Mesothelial cell of epicardium (in vitro differentiated cells): Measurements from ENCODE around the gene RAD50. TPM values are rescaled to one million over a fixed set of nuclear protein-coding genes. Genes with fewer than 3 reads are reported as not detected.

Experiments
- DNase-seq, 2 experiments: peaks; one replicate each; pipeline ENCODE4 v3.0.0; 2021; ENCODE audit warnings: low spot score in 2 of 2; ENCODE audit not compliant: unreplicated experiment in 2 of 2
- H3K27ac Mint-ChIP-seq: 2 replicates; pipeline ENCODE4 v1.8.0; 2021; ENCODE audit warnings: mixed read lengths
- H3K27me3 Mint-ChIP-seq: 2 replicates; pipeline ENCODE4 v1.8.0; 2021; ENCODE audit warnings: low read depth, mixed read lengths
- H3K36me3 Mint-ChIP-seq: 2 replicates; pipeline ENCODE4 v1.8.0; 2021; ENCODE audit warnings: mixed read lengths
- H3K4me1 Mint-ChIP-seq: 2 replicates; pipeline ENCODE4 v1.8.0; 2021; ENCODE audit warnings: mixed read lengths
- H3K4me3 Mint-ChIP-seq: 2 replicates; pipeline ENCODE4 v1.8.0; 2021; ENCODE audit warnings: mild to moderate bottlenecking, moderate library complexity, mixed read lengths
- H3K9me3 Mint-ChIP-seq: 2 replicates; pipeline ENCODE4 v1.8.0; 2021; ENCODE audit warnings: mixed read lengths
- total RNA-seq: library from RNA; stranded (reverse); gene quantifications from 3 replicates; pipeline ENCODE4 v1.2.1, GENCODE V29; 2021
- TF ChIP-seq, protein P1 (sequence below): fragments of 200-600 bp; sonication (generic); IDR thresholded peaks from one replicate; pipeline ENCODE4 v1.5.0; 2021; ENCODE audit warnings: antibody characterized with exemption; ENCODE audit not compliant: unreplicated experiment

RAD50 gene
- total RNA-seq, 1 donor from 2014 or later: 50.3 TPM

DNA sequence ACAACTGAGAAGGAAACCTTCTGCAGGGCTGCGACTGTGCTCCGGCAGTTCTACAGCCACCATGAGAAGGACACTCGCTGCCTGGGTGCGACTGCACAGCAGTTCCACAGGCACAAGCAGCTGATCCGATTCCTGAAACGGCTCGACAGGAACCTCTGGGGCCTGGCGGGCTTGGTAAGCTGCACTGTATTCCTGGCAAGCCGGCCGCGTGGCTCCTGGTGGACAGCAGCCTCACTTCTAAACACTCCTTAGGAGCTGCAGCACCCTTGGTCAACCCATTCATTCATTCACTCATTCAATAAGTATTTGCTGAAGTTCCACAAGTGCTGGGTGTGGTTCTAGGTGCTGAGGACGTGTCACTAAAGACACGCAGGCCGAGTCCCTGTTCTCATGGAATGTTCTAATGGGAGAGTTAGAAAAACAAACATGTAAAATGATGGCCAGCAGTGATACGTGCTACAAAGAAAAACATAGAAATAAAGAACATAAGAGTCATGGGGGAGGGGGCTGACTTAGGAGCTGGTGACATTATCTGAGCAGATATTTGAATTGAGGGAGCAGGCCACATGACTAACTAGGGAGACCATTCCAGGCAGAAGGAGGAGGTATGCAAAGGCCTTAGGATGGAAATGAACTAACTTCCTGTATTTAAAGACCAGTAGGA is 123.1 kb downstream of the RAD50 start:
- Mint-ChIP-seq H3K36me3 (no peaks in the 10 kb centered on the region), H3K27me3 (no peaks in the 10 kb centered on the region), H3K4me3 (no peak overlapping the region), H3K4me1 (peaks cover 3% of the 10 kb centered on the region), H3K9me3 (no peaks in the 10 kb centered on the region), H3K27ac (no peak overlapping the region)
- TF ChIP-seq, protein P1, sequence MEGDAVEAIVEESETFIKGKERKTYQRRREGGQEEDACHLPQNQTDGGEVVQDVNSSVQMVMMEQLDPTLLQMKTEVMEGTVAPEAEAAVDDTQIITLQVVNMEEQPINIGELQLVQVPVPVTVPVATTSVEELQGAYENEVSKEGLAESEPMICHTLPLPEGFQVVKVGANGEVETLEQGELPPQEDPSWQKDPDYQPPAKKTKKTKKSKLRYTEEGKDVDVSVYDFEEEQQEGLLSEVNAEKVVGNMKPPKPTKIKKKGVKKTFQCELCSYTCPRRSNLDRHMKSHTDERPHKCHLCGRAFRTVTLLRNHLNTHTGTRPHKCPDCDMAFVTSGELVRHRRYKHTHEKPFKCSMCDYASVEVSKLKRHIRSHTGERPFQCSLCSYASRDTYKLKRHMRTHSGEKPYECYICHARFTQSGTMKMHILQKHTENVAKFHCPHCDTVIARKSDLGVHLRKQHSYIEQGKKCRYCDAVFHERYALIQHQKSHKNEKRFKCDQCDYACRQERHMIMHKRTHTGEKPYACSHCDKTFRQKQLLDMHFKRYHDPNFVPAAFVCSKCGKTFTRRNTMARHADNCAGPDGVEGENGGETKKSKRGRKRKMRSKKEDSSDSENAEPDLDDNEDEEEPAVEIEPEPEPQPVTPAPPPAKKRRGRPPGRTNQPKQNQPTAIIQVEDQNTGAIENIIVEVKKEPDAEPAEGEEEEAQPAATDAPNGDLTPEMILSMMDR: no peak
- DNase-seq: no peak

DNA sequence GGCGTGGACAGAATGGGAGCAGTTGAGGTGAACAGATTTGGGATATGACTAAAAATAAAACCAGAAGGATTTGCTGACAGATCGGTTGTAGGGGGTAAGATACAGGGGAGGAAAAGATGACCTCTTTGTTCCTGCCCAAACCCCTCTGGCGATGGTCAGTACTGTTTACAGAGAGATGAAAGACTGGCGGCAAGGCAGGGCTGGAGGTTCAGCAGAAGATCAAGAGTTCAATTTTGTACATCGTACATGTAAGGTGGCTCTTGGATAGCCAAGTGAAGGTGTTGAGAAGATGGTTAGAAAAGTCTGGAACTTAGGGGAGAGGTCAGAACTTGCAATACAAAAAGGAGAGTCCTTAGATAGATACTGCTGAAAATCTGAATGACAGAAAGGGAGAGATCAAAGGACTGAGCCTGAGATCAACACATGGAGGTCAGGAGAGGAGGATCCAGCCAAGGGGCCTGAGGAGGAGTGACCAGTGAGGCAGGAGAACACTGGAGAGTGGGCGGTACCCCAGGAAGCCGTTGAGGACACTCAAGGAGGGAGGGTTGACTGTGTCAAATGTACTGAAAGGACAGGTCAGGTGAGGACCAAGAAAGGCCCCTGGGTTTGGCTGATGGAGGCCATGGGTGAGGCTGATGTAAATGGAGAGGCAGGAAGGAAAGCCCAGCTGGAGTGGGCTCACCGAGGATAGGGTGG is 124.2 kb downstream of the RAD50 start:
- no peak for DNase-seq
- no peaks in the 10 kb centered on the region for H3K9me3 Mint-ChIP-seq
- TF ChIP-seq, protein P1: no peak
- H3K4me3 Mint-ChIP-seq: no peak overlapping the region
- peaks cover 3% of the 10 kb centered on the region for H3K4me1 Mint-ChIP-seq
- no peak overlapping the region for H3K27ac Mint-ChIP-seq
- no peaks in the 10 kb centered on the region for H3K27me3 Mint-ChIP-seq
- H3K36me3 Mint-ChIP-seq: no peaks in the 10 kb centered on the region

DNA sequence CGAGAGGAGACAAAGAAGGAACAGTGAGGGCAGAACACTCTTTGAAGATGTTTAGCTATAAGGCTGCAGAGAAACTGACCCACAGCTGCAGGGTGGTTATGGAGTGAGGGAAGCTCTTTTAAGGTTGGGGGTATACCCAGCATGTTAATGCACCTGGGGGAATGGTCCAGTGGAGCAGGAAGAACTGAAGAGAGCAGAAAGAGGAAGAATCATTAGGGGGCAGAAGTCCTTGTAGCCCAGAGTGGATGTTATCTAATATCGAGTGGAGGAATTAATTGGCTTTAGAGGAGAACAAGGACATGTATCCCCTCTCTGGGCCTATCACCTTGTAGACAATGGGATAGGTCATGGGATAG is 124.7 kb downstream of the RAD50 start:
- Mint-ChIP-seq H3K27ac (no peak overlapping the region), H3K27me3 (no peaks in the 10 kb centered on the region), H3K36me3 (no peaks in the 10 kb centered on the region), H3K4me1 (peaks cover 3% of the 10 kb centered on the region), H3K4me3 (no peak overlapping the region), H3K9me3 (no peaks in the 10 kb centered on the region)
- DNase-seq: no peak
- TF ChIP-seq, protein P1: no peak

DNA sequence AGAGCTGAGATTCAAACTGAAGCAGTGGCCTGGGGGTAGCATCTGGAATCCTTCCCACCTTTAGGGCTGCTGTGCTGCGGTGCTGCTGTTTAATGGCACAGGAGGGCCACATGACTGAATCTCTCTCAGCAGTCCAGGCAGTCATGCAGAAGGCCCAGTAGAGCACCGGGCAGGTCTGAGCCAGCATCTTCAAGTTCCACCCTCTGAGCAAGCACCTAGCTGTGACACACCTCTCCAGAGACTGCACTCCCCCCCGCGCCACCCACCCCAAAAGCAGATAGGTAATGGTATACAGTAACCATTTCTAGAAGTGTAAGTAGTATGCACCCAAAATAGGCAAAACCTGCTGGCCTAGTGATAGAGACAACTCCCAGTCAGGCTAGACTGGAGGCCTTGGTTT is 125.2 kb downstream of the RAD50 start:
- Mint-ChIP-seq H3K4me1 (peaks cover 3% of the 10 kb centered on the region), H3K27me3 (no peaks in the 10 kb centered on the region), H3K27ac (no peak overlapping the region), H3K36me3 (no peaks in the 10 kb centered on the region), H3K4me3 (no peak overlapping the region), H3K9me3 (no peaks in the 10 kb centered on the region)
- TF ChIP-seq, protein P1: no peak
- DNase-seq: no peak

DNA sequence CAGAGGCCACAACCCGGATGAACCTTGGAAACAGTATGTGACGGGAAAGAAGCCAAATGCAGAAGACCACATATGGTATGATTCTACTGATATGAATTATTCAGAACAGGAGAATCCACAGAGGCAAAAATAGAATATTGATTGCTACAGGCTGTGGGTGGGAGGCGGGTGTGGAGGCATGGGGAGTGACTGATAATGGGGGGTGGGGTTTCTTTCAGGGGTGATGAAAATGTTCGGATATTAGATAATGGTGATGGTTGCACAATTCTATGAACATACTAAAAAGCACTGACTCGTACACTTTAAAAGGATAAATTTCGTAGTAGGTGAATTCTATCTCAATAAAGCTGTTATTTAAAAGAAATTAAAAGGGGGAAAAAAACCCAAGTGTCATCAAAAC is 127.7 kb downstream of the RAD50 start:
- H3K4me1 Mint-ChIP-seq: peaks cover 11% of the 10 kb centered on the region
- no peaks in the 10 kb centered on the region for H3K27me3 Mint-ChIP-seq
- H3K36me3 Mint-ChIP-seq: no peaks in the 10 kb centered on the region
- DNase-seq: no peak
- no peak overlapping the region for H3K27ac Mint-ChIP-seq
- no peaks in the 10 kb centered on the region for H3K9me3 Mint-ChIP-seq
- TF ChIP-seq, protein P1: no peak
- no peak overlapping the region for H3K4me3 Mint-ChIP-seq
